Heart left ventricle (tissue), 13 donors: Measurements from ENCODE around the gene NUAK1.

Experiments
- CTCF ChIP-seq, 12 donors: fragments of 200-600 bp; sonication (generic) in 4 of 12; IDR thresholded peaks; one replicate each; pipeline versions ENCODE4 v1.5.0 to v1.8.0; 2018 to 2022; ENCODE audit warnings: antibody characterized with exemption in 12 of 12, mild to moderate bottlenecking in 5 of 12
- POLR2A ChIP-seq, 2 donors: fragments of 450-650 bp; IDR thresholded peaks; one replicate each; pipeline ENCODE4 v1.6.1; 2017; ENCODE audit warnings: antibody characterized with exemption in 2 of 2, mild to moderate bottlenecking in 2 of 2, moderate library complexity in 2 of 2
- donor health status: ischemic (EF 13 %, LVEDD 7.1; RV severe dilation, severe dysfunction).
- donor health status: DM: no; HTN: yes; CAD: no.
- donor health status: DM: no; HTN: no; CAD: no.
- donor health status: ischemic (EF 25% LVEDD 6.9; RV normal size, moderate dysfunction).
- donor health status: ischemic (EF 25% LVEDD 5.7; RV mildly dilated, moderate dysfunction).
- donor health status: ischemic (EF 35%, LVEDD 5.7; RV mildly dilated, moderate dysfunction).
- donor health status: nonischemic (EF 11% LVEDD 7.7; RV severe dilation, severe dysfunction).
- donor health status: DM: yes; HTN: yes; CAD: no.
- donor health status: PGD.
- donor health status: ischemic (EF 29% LVEDD 5.4; RV normal size, mild dysfunction).
- donor health status: nonischemic (EF 23%, LVEDD 6.1; RV moderate dilation, normal function).

- TF ChIP-seq POLR2A (IDR thresholded peaks at IDR 0.05) (no peak), CTCF (IDR thresholded peaks at IDR 0.05) (no peak)
Measured at GRCh38 chr12:106080041-106080790, 58.5 kb downstream of the NUAK1 start.
